ENCODE results near the gene ARHGEF12.

GRCh38 chr11:120403966-120404365 lies 67.8 kb downstream of the ARHGEF12 start:
- TF ChIP-seq, protein P1, sequence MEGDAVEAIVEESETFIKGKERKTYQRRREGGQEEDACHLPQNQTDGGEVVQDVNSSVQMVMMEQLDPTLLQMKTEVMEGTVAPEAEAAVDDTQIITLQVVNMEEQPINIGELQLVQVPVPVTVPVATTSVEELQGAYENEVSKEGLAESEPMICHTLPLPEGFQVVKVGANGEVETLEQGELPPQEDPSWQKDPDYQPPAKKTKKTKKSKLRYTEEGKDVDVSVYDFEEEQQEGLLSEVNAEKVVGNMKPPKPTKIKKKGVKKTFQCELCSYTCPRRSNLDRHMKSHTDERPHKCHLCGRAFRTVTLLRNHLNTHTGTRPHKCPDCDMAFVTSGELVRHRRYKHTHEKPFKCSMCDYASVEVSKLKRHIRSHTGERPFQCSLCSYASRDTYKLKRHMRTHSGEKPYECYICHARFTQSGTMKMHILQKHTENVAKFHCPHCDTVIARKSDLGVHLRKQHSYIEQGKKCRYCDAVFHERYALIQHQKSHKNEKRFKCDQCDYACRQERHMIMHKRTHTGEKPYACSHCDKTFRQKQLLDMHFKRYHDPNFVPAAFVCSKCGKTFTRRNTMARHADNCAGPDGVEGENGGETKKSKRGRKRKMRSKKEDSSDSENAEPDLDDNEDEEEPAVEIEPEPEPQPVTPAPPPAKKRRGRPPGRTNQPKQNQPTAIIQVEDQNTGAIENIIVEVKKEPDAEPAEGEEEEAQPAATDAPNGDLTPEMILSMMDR (IDR thresholded peaks at IDR 0.05): no peak
- no peak for TF ChIP-seq PHF8 (IDR thresholded peaks at IDR 0.05; ENCODE audit: borderline replicate concordance, low read depth)
- TF ChIP-seq, protein P2, sequence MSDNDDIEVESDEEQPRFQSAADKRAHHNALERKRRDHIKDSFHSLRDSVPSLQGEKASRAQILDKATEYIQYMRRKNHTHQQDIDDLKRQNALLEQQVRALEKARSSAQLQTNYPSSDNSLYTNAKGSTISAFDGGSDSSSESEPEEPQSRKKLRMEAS (IDR thresholded peaks at IDR 0.05): no peak
- no peak for TF ChIP-seq EP300 (IDR thresholded peaks at IDR 0.05)
- TF ChIP-seq POLR2A (IDR thresholded peaks at IDR 0.05; ENCODE audit: low read length): no peak
- TF ChIP-seq JUN (IDR thresholded peaks at IDR 0.05): no peak
